HCT116 (cell line): ENCODE measurements around the gene CHAF1A. TPM values are rescaled to one million over a fixed set of nuclear protein-coding genes. Genes with fewer than 3 reads are reported as not detected.
A peak's percentile ranks its signal among the peaks of the same experiment; 100 is the strongest.

Source experiments
- ATAC-seq: fragments of 200-7000 bp; cut with Tn5 transposase; 2 replicates; pipeline ENCODE4 v1.9.1; 2020; ENCODE audit warnings: mild to moderate bottlenecking, moderate library complexity
- BruUV-seq: library from RNA; stranded (reverse); fragments of 400-500 nt; replicated peaks from 2 replicates; lab custom pipeline; 2021; lab: Mats Ljungman, UMichigan
- CTCF ChIA-PET: fragments of 300-600 bp; sonication (Branson Sonifier 250); formaldehyde crosslinking; loops from one replicate; lab custom pipeline; 2021; ENCODE audit warnings: antibody characterized with exemption; lab: Charles Lee
- POLR2A ChIA-PET: fragments of 300-600, 350-600 bp; sonication (Branson Sonifier 250); formaldehyde crosslinking; loops from one replicate; lab custom pipeline; 2021; ENCODE audit warnings: antibody characterized with exemption; lab: Charles Lee
- RAD21 ChIA-PET, 2 experiments: fragments of 300-600 bp; sonication (Branson Sonifier 250); formaldehyde crosslinking; loops; one replicate each; lab custom pipeline; 2023; ENCODE audit warnings: low total read pairs in 2 of 2; ENCODE audit not compliant: uncharacterized antibody in 2 of 2, unreplicated experiment in 2 of 2, low non-redundant PET in 1 of 2; lab: Charles Lee
- DNase-seq: peaks from one replicate; pipeline ENCODE4 v3.0.0-alpha.2; 2010; ENCODE audit warnings: low read depth, low spot score
- H2AFZ ChIP-seq: fragments of 200-600 bp; shearing (Covaris generic), sonication (generic); 2 replicates; pipeline ENCODE4 v1.6.1; 2017; ENCODE audit warnings: low read depth, mixed run types, mixed read lengths, antibody characterized with exemption, low read length; ENCODE audit not compliant: poor library complexity, severe bottlenecking
- H3K27ac ChIP-seq: 2 replicates; pipeline ENCODE4 v1.5.1; 2012; ENCODE audit warnings: low read depth, low read length
- H3K27me3 ChIP-seq: fragments of 200-600 bp; sonication (generic); 2 replicates; pipeline ENCODE4 v1.6.1; 2016; ENCODE audit warnings: mixed run types, low read length, mixed read lengths; ENCODE audit not compliant: insufficient read depth
- H3K36me3 ChIP-seq, 2 experiments: fragments of 200-500 bp in 1 of 2; fragments of 200-600 bp in 1 of 2; sonication (Bioruptor generic) in 1 of 2; sonication (generic) in 1 of 2; 2 replicates each; pipeline versions ENCODE4 v1.5.1 to v1.6.1; 2014 to 2016; ENCODE audit warnings: low read length in 2 of 2, inconsistent platforms in 1 of 2, mixed read lengths in 1 of 2, mixed run types in 1 of 2; ENCODE audit not compliant: insufficient read depth in 2 of 2, control insufficient read depth in 1 of 2
- H3K4me1 ChIP-seq, 2 experiments: fragments of 200-600 bp in 1 of 2; sonication (generic) in 1 of 2; 2 replicates each; pipeline versions ENCODE4 v1.5.1 to v1.6.1; 2012 to 2017; ENCODE audit warnings: low read length in 2 of 2, inconsistent platforms in 1 of 2, mild to moderate bottlenecking in 1 of 2, mixed read lengths in 1 of 2, mixed run types in 1 of 2, moderate library complexity in 1 of 2; ENCODE audit not compliant: insufficient read depth in 2 of 2, control insufficient read depth in 1 of 2
- H3K4me2 ChIP-seq: fragments of 200-600 bp; sonication (generic); 2 replicates; pipeline ENCODE4 v1.6.1; 2017; ENCODE audit warnings: mixed run types, low read length, mixed read lengths
- H3K4me3 ChIP-seq, 2 experiments: fragments of 200-600 bp in 1 of 2; sonication (generic) in 1 of 2; replicated peaks in 1 of 2; 2 replicates each; pipeline ENCODE4 v1.5.1; 2011 to 2016; ENCODE audit warnings: low read length in 2 of 2, control low read depth in 1 of 2, low read depth in 1 of 2, mild to moderate bottlenecking in 1 of 2, mixed read lengths in 1 of 2, mixed run types in 1 of 2
- H3K79me2 ChIP-seq: fragments of 200-600 bp; sonication (generic); 2 replicates; pipeline ENCODE4 v1.6.1; 2017; ENCODE audit warnings: mild to moderate bottlenecking, mixed run types, low read length, moderate library complexity, mixed read lengths; ENCODE audit not compliant: insufficient read depth
- H3K9ac ChIP-seq: fragments of 200-600 bp; sonication (generic); 2 replicates; pipeline ENCODE4 v1.6.1; 2016; ENCODE audit warnings: low read length, mixed read lengths
- H3K9me2 ChIP-seq: fragments of 200-600 bp; sonication (generic), shearing (Covaris generic); 2 replicates; pipeline ENCODE4 v1.6.1; 2017; ENCODE audit warnings: mixed run types, mild to moderate bottlenecking, moderate library complexity; ENCODE audit not compliant: insufficient read depth
- H3K9me3 ChIP-seq, 2 experiments: fragments of 200-500 bp in 1 of 2; fragments of 200-600 bp in 1 of 2; sonication (Bioruptor generic) in 1 of 2; sonication (generic) in 1 of 2; 2 replicates each; pipeline ENCODE4 v1.6.1; 2014 to 2017; ENCODE audit warnings: low read length in 2 of 2, mixed read lengths in 2 of 2, inconsistent platforms in 1 of 2, low read depth in 1 of 2, mild to moderate bottlenecking in 1 of 2, mixed run types in 1 of 2, moderate library complexity in 1 of 2; ENCODE audit not compliant: control insufficient read depth in 1 of 2, insufficient read depth in 1 of 2
- H4K20me1 ChIP-seq: fragments of 200-600 bp; sonication (generic), shearing (Covaris generic); 2 replicates; pipeline ENCODE4 v1.6.1; 2017; ENCODE audit warnings: mixed run types, mild to moderate bottlenecking, moderate library complexity; ENCODE audit not compliant: insufficient read depth
- CBX3 ChIP-seq: IDR thresholded peaks from 2 replicates; pipeline ENCODE4 v1.6.1; 2012; ENCODE audit warnings: low read depth
- EGR1 ChIP-seq: IDR thresholded peaks from 2 replicates; pipeline ENCODE4 v1.6.1; 2012; ENCODE audit warnings: low read depth
- EZH2phosphoT487 ChIP-seq: fragments of 200-600 bp; IDR thresholded peaks from 2 replicates; pipeline ENCODE4 v1.6.1; 2018; ENCODE audit warnings: antibody characterized with exemption, borderline replicate concordance
- FOSL1 ChIP-seq: IDR thresholded peaks from 2 replicates; pipeline ENCODE4 v1.6.1; 2012; ENCODE audit warnings: low read depth
- JUND ChIP-seq: IDR thresholded peaks from 2 replicates; pipeline ENCODE4 v1.6.1; 2012
- POLR2A ChIP-seq: IDR thresholded peaks from 2 replicates; pipeline ENCODE4 v1.7.0; 2011; ENCODE audit warnings: borderline replicate concordance; ENCODE audit not compliant: insufficient read depth, insufficient read length; ENCODE audit errors: extremely low read depth
- POLR2AphosphoS5 ChIP-seq: IDR thresholded peaks from 2 replicates; pipeline ENCODE4 v1.6.1; 2011; ENCODE audit warnings: mild to moderate bottlenecking, low read depth, low read length, moderate library complexity
- RAD21 ChIP-seq: IDR thresholded peaks from 2 replicates; pipeline ENCODE4 v1.6.1; 2012; ENCODE audit warnings: low read depth, mild to moderate bottlenecking
- SIN3A ChIP-seq: IDR thresholded peaks from 2 replicates; pipeline ENCODE4 v1.6.1; 2012; ENCODE audit warnings: low read depth
- SRF ChIP-seq: IDR thresholded peaks from 2 replicates; pipeline ENCODE4 v1.6.1; 2012; ENCODE audit warnings: low read depth
- YY1 ChIP-seq: IDR thresholded peaks from 2 replicates; pipeline ENCODE4 v1.6.1; 2011; ENCODE audit warnings: low read length, low read depth, moderate library complexity, mild to moderate bottlenecking; ENCODE audit not compliant: insufficient replicate concordance; ENCODE audit errors: extremely low read depth
- ZNF274 ChIP-seq: fragments of 200-500 bp; sonication (Bioruptor generic); IDR thresholded peaks from 2 replicates; pipeline ENCODE4 v1.6.1; 2014; ENCODE audit warnings: mild to moderate bottlenecking, low read depth, low read length, inconsistent platforms
- intact Hi-C: fragments of 100-400 bp; cut with micrococcal nuclease; formaldehyde crosslinking; loops from 2 replicates; pipeline ENCODE4 v1.10.0; 2022
- total RNA-seq: library from RNA; stranded (reverse); gene quantifications from one replicate; pipeline ENCODE4 v1.2.1, GENCODE V29; 2021; ENCODE audit not compliant: unreplicated experiment
- TF ChIP-seq, protein P1 (sequence below): IDR thresholded peaks from 2 replicates; pipeline ENCODE4 v1.6.1; 2012

The CHAF1A gene
- total RNA-seq, 1 experiment from 2014 or later = 69.9 TPM

DNA sequence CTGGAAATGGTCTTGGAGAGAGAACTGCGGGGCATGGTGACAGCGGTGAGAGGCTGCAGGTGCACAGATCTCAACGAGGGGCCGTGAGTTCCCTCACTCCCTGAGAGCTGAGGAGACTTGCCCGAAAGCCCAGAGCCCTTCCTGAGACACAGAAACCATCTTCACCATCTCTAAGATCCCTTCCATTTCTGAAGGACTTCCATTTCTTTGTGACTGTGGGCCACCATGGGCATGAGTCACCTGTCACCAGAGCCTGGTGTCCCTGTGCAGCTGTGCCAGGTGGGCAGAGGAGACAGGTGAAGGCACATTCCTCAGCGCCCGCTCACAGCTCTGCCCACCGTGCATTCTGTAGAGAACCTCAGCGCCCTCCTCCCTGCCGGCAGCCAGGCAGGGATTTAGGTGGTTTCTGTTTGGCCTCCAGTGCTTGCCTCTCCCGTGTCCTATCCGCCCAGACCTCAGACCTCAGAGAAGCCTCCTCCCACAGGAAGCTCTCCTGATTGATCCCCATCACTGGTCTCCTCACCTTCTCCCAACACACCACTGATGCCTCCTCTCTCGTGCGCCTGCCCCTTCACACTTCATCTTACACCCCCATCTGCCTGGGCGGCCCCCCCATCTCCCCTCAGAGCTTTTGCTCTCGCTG, 26.3 kb upstream of the CHAF1A start:
- H3K79me2 ChIP-seq = peaks cover 90% of the 10 kb centered on the region
- peak overlapping the region; percentile 97 for H3K4me2 ChIP-seq
- BruUV-seq = no TSS peak
- peak overlapping the region; percentile 99 for H3K27ac ChIP-seq
- peak overlapping the region in 1 of 2 experiments; percentile 58; a peak in 2 of 4 replicates for H3K4me3 ChIP-seq
- no peaks in the 10 kb centered on the region for H3K9me2 ChIP-seq
- peak overlapping the region; percentile 77 for H3K9ac ChIP-seq
- no peaks in the 10 kb centered on the region for H3K27me3 ChIP-seq
- DNase-seq (no peak), ATAC-seq (peak; percentile 18)
- RAD21 ChIA-PET = interaction anchor here (1.0 to 1.2 kb wide), 2 partner anchors 33 to 95 kb away, joined by 3 read pairs; partner anchors contain the start of gene HDGFL2 (in 1 of the 2)
- POLR2A ChIA-PET = interaction anchor here (1.0 kb wide), 1 partner anchor 33 kb away, joined by 5 read pairs; the partner anchor contains the start of gene MPND
- H3K36me3 ChIP-seq = no peaks in the 10 kb centered on the region
- H4K20me1 ChIP-seq = peaks cover 3% of the 10 kb centered on the region; the same call in 1 of the 2 replicates
- no peaks in the 10 kb centered on the region for H3K9me3 ChIP-seq
- CTCF ChIA-PET = interaction anchor here (0.6 to 2.6 kb wide), 7 partner anchors 13 to 149 kb away, joined by 3 to 13 read pairs (median 5); partner anchors contain the start of genes CHAF1A and SH3GL1
- peaks cover 69 to 85% of the 10 kb centered on the region in 2 experiments for H3K4me1 ChIP-seq
- intact Hi-C loops = loop anchor here (2.0 kb wide), 1 partner anchor 25 kb away; the partner anchor contains the start of gene SH3GL1
- no peak overlapping the region for H2AFZ ChIP-seq
- no peak for TF ChIP-seq EZH2phosphoT487
- TF ChIP-seq ZNF274 = no peak
- TF ChIP-seq RAD21 = no peak
- 0 out of 2 replicates have a peak, but pooled peaks have one; percentile 26 for TF ChIP-seq FOSL1
- peak; percentile 46; the same call in 1 of the 2 replicates for TF ChIP-seq SIN3A
- TF ChIP-seq SRF = no peak
- TF ChIP-seq, protein P1, sequence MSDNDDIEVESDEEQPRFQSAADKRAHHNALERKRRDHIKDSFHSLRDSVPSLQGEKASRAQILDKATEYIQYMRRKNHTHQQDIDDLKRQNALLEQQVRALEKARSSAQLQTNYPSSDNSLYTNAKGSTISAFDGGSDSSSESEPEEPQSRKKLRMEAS = peak; percentile 23; the same call in 1 of the 2 replicates

- no peaks in the 10 kb centered on the region for H3K36me3 ChIP-seq
- peak overlapping the region; percentile 77 for H3K9ac ChIP-seq
- no peak overlapping the region for H2AFZ ChIP-seq
- DNase-seq (no peak), ATAC-seq (no peak)
- intact Hi-C loops = loop anchor here (2.0 kb wide), 1 partner anchor 24 kb away; the partner anchor contains the start of gene SH3GL1
- ChIA-PET CTCF (interaction anchor here (0.6 to 1.1 kb wide), 3 partner anchors 24 to 149 kb away, joined by 3 read pairs; partner anchors contain the start of gene CHAF1A), POLR2A (interaction anchor here (1.2 kb wide), 1 partner anchor 34 kb away, joined by 3 read pairs; the partner anchor contains the start of gene MPND), RAD21 (no interaction called here)
- peak overlapping the region in 1 of 2 experiments; percentile 58; a peak in 1 of 4 replicates for H3K4me3 ChIP-seq
- H3K4me2 ChIP-seq = peak overlapping the region; percentile 97
- H3K79me2 ChIP-seq = peaks cover 85% of the 10 kb centered on the region
- H3K27ac ChIP-seq = peak overlapping the region; percentile 99
- H3K4me1 ChIP-seq = peaks cover 69 to 88% of the 10 kb centered on the region in 2 experiments
- H4K20me1 ChIP-seq = peaks cover 3% of the 10 kb centered on the region; the same call in 1 of the 2 replicates
- H3K9me3 ChIP-seq = no peaks in the 10 kb centered on the region
- BruUV-seq = no TSS peak
- H3K9me2 ChIP-seq = no peaks in the 10 kb centered on the region
- H3K27me3 ChIP-seq = no peaks in the 10 kb centered on the region
- TF ChIP-seq, protein P1 = no peak
- TF ChIP-seq EGR1 (no peak), FOSL1 (no peak), CBX3 (no peak), YY1 (no peak), RAD21 (no peak), SIN3A (no peak), POLR2AphosphoS5 (no peak), EZH2phosphoT487 (no peak), POLR2A (no peak), ZNF274 (no peak), JUND (no peak; the same call in 1 of the 2 replicates)
Measured at GRCh38 chr19:4376671-4376990, 25.8 kb upstream of the CHAF1A start.
